SU-DHL-6 (cell line): ENCODE results near the gene CHFR.

Experiments
- EZH2phosphoT487 ChIP-seq: fragments of 200-600 bp; sonication (generic), shearing (Covaris generic); conservative IDR thresholded peaks from 2 replicates; pipeline ENCODE4 v1.6.1; 2018; ENCODE audit warnings: mild to moderate bottlenecking, antibody characterized with exemption, low read length, moderate library complexity, mixed read lengths
- TF ChIP-seq, protein P1 (sequence below): fragments of 200-600 bp; sonication (generic); IDR thresholded peaks from one replicate; pipeline ENCODE4 v1.5.1; 2017; ENCODE audit warnings: antibody characterized with exemption, mild to moderate bottlenecking, low read length, moderate library complexity; ENCODE audit not compliant: insufficient read depth, poor library complexity, severe bottlenecking

DNA sequence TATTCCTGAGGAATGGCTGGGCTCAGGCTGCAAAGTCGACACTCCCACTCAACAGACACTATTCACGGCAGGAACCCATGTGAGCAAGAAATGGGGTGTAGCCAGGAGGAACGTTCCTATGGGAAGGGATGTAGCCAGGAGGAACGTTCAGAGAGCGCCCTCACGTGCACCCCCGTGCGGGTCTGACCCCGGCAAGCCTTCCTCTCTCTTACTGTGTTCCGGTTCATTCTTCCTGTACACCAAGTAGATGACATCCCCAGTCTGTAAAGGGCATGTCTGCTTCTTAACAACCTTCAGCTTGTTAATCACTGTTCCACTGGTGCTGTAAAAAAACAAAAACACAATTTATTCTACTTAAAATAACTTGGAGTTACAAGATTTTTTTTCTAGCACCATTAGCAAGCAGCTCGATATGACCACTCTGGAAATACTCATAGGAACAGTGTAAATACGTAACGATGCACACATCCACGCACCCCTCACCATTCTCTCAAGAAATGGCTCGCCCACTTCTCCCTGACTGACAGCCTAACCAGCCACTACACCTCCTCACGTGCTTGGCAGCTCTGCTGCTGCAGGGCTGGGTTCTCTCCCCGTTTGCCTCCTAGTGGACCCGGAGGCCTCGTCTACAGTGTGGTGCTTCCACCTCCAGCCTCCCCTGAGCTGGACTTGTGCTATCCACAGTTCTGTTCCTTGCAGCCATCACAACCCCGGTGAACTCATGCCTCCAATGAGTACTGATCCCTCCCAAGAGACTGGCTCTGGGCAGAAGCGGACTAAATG, 15.1 kb downstream of the CHFR start:
- TF ChIP-seq, protein P1, sequence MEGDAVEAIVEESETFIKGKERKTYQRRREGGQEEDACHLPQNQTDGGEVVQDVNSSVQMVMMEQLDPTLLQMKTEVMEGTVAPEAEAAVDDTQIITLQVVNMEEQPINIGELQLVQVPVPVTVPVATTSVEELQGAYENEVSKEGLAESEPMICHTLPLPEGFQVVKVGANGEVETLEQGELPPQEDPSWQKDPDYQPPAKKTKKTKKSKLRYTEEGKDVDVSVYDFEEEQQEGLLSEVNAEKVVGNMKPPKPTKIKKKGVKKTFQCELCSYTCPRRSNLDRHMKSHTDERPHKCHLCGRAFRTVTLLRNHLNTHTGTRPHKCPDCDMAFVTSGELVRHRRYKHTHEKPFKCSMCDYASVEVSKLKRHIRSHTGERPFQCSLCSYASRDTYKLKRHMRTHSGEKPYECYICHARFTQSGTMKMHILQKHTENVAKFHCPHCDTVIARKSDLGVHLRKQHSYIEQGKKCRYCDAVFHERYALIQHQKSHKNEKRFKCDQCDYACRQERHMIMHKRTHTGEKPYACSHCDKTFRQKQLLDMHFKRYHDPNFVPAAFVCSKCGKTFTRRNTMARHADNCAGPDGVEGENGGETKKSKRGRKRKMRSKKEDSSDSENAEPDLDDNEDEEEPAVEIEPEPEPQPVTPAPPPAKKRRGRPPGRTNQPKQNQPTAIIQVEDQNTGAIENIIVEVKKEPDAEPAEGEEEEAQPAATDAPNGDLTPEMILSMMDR, result no peak
- no peak for TF ChIP-seq EZH2phosphoT487
